ENCODE data around the gene SHMT2. TPM values are rescaled to one million over a fixed set of nuclear protein-coding genes. Genes with fewer than 3 reads are reported as not detected.

The SHMT2 gene
- total RNA-seq, 1 donor from 2014 or later, result 91.3 TPM

DNA sequence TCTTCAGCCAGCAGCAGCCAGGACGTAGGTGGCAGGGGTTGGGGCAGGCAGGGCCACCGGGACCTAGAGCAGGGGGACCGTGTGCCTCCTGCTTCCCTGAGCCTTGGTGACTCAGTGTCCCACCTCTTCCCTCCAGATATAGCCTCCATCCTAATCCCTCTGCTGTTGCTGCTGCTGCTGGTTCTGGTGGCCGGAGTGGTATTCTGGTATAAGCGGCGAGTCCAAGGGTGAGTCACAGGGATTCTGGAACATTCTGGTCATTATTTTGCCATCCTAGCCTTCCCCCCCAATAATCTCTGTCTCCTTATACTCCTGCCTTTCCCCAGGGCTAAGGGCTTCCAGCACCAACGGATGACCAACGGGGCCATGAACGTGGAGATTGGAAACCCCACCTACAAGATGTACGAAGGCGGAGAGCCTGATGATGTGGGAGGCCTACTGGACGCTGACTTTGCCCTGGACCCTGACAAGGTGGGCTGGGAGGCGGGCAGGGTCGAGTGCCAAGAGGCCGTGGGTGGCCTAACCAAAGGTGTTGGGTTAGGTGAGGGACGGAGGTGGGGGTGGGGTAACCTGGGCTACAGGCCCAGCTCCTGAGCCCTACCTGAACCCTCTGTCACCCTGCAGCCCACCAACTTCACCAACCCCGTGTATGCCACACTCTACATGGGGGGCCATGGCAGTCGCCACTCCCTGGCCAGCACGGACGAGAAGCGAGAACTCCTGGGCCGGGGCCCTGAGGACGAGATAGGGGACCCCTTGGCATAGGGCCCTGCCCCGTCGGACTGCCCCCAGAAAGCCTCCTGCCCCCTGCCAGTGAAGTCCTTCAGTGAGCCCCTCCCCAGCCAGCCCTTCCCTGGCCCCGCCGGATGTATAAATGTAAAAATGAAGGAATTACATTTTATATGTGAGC lies 17.5 kb upstream of the SHMT2 start:
- no peaks in the 10 kb centered on the region for H3K9me3 ChIP-seq (ENCODE audit: control insufficient read depth in 3 of 3, low read length in 3 of 3)
- H3K9ac ChIP-seq (ENCODE audit: low read depth in 1 of 3, low read length in 3 of 3), result no peak overlapping the region
- no peak overlapping the region for H3K4me3 ChIP-seq (ENCODE audit: low read length in 3 of 3)
- peaks cover 9 to 21% (median 10%) of the 10 kb centered on the region in 3 donors for H3K36me3 ChIP-seq (ENCODE audit: control insufficient read depth in 3 of 3, insufficient read depth in 3 of 3, low read length in 3 of 3)
- no peak overlapping the region for H3K27ac ChIP-seq (ENCODE audit: low read depth, low read length)
- H3K27me3 ChIP-seq (ENCODE audit: control insufficient read depth in 3 of 3, insufficient read depth in 3 of 3, low read length in 3 of 3), result peaks cover 22 to 30% (median 25%) of the 10 kb centered on the region in 3 donors
- H3K4me1 ChIP-seq (ENCODE audit: control insufficient read depth in 3 of 3, insufficient read depth in 3 of 3, low read length in 3 of 3), result peaks cover 18 to 33% (median 33%) of the 10 kb centered on the region in 3 donors

DNA sequence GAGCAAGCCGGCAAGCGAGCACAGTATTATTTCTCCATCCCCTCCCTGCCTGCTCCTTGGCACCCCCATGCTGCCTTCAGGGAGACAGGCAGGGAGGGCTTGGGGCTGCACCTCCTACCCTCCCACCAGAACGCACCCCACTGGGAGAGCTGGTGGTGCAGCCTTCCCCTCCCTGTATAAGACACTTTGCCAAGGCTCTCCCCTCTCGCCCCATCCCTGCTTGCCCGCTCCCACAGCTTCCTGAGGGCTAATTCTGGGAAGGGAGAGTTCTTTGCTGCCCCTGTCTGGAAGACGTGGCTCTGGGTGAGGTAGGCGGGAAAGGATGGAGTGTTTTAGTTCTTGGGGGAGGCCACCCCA lies 16.8 kb upstream of the SHMT2 start:
- no peak overlapping the region for H3K4me3 ChIP-seq (ENCODE audit: low read length in 3 of 3)
- peaks cover 9 to 18% (median 10%) of the 10 kb centered on the region in 3 donors for H3K36me3 ChIP-seq (ENCODE audit: control insufficient read depth in 3 of 3, insufficient read depth in 3 of 3, low read length in 3 of 3)
- H3K27me3 ChIP-seq (ENCODE audit: control insufficient read depth in 3 of 3, insufficient read depth in 3 of 3, low read length in 3 of 3), result peaks cover 28 to 36% (median 31%) of the 10 kb centered on the region in 3 donors
- no peaks in the 10 kb centered on the region for H3K9me3 ChIP-seq (ENCODE audit: control insufficient read depth in 3 of 3, low read length in 3 of 3)
- H3K27ac ChIP-seq (ENCODE audit: low read depth, low read length), result no peak overlapping the region
- H3K9ac ChIP-seq (ENCODE audit: low read depth in 1 of 3, low read length in 3 of 3), result peak overlapping the region in 1 of 3 donors; percentile 25
- H3K4me1 ChIP-seq (ENCODE audit: control insufficient read depth in 3 of 3, insufficient read depth in 3 of 3, low read length in 3 of 3), result peaks cover 24 to 40% (median 40%) of the 10 kb centered on the region in 3 donors

DNA sequence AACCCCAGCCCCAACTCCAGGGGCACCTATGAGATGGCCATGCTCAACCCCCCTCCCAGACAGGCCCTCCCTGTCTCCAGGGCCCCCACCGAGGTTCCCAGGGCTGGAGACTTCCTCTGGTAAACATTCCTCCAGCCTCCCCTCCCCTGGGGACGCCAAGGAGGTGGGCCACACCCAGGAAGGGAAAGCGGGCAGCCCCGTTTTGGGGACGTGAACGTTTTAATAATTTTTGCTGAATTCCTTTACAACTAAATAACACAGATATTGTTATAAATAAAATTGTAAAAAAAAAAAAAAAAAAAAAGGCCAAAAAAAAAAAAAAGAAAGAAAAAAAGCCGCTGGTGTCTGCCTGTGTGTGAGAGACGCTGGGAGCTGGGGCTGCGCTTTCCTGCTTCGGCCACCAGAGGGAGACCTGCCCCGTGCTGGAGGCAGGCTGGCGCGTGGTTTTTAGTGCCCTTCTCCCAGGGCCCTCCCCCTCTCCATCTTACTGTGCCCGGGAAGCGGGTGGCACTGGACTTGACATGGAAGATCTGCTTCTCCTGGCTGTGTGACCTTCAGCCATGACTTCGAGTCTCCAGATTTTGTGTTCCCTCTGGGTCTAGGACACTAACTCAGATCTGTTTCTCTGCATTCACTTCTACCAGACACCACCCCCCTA lies 16.3 kb upstream of the SHMT2 start:
- no peak overlapping the region for H3K4me3 ChIP-seq (ENCODE audit: low read length in 3 of 3)

DNA sequence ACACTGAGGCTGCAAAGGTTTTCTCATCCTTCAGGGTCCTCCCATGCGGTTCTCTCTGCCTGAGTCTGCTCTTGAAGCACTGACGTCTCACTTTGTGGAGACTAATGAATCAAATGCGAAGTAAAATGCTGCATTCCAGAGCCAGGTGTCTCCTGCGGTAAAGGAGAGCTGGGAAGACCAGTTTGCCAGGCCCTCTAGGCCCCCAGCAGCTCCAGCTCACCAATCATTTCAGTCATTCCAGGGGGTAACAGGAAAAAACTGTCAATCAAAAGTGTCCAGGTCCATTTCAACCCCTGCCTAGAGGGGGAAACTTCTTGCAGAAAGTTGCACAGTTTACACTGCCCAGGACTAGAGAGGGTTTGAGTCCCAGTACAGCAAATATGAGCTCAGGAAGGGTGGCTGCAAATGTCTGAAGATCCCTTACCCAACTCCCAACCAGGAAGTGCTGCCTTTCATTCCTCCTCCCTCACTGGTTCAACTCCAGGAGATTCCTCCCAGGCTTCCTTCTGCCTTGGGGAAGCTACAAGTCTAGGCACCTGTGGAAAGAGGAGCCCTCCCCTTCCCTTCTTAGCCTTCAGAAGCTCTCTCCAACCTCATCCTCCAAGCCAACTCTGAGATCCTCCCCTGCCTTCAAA lies 15.6 kb upstream of the SHMT2 start:
- Histone ChIP-seq H3K9ac (ENCODE audit: low read depth in 1 of 3, low read length in 3 of 3) (peak overlapping the region in 1 of 3 donors; percentile 9), H3K27ac (ENCODE audit: low read depth, low read length) (no peak overlapping the region), H3K9me3 (ENCODE audit: control insufficient read depth in 3 of 3, low read length in 3 of 3) (no peaks in the 10 kb centered on the region), H3K36me3 (ENCODE audit: control insufficient read depth in 3 of 3, insufficient read depth in 3 of 3, low read length in 3 of 3) (peaks cover 9 to 14% (median 10%) of the 10 kb centered on the region in 3 donors), H3K4me1 (ENCODE audit: control insufficient read depth in 3 of 3, insufficient read depth in 3 of 3, low read length in 3 of 3) (peaks cover 24 to 42% (median 41%) of the 10 kb centered on the region in 3 donors), H3K27me3 (ENCODE audit: control insufficient read depth in 3 of 3, insufficient read depth in 3 of 3, low read length in 3 of 3) (peaks cover 36 to 48% (median 43%) of the 10 kb centered on the region in 3 donors), H3K4me3 (ENCODE audit: low read length in 3 of 3) (no peak overlapping the region)

More for the DNA sequence above, 16.3 kb upstream of the SHMT2 start:
- peaks cover 9 to 14% (median 10%) of the 10 kb centered on the region in 3 donors for H3K36me3 ChIP-seq (ENCODE audit: control insufficient read depth in 3 of 3, insufficient read depth in 3 of 3, low read length in 3 of 3)
- peaks cover 24 to 43% (median 42%) of the 10 kb centered on the region in 3 donors for H3K4me1 ChIP-seq (ENCODE audit: control insufficient read depth in 3 of 3, insufficient read depth in 3 of 3, low read length in 3 of 3)
- H3K27ac ChIP-seq (ENCODE audit: low read depth, low read length), result no peak overlapping the region
- peak overlapping the region in 1 of 3 donors; percentile 25 for H3K9ac ChIP-seq (ENCODE audit: low read depth in 1 of 3, low read length in 3 of 3)
- no peaks in the 10 kb centered on the region for H3K9me3 ChIP-seq (ENCODE audit: control insufficient read depth in 3 of 3, low read length in 3 of 3)
- H3K27me3 ChIP-seq (ENCODE audit: control insufficient read depth in 3 of 3, insufficient read depth in 3 of 3, low read length in 3 of 3), result peaks cover 31 to 41% (median 36%) of the 10 kb centered on the region in 3 donors

DNA sequence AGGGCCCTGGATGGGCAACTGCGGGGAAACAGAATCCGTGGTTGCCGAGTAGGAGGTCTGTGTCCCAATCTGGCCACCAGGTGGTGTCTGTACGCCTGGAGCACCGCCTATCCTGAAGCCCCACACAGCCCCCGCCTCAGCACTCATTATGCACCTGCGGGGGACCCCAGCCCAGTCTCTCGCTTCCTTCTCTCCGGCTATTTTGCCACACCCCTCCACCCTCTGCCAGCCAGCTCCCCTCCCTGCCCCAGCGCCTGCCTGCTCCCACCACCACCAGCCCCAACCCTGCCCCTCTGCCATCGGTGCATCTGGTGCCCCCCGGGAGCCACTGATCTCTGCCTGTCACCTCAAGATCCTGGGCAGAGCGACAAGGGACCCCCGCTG lies 15.1 kb upstream of the SHMT2 start:
- Histone ChIP-seq H3K4me3 (ENCODE audit: low read length in 3 of 3) (no peak overlapping the region), H3K9me3 (ENCODE audit: control insufficient read depth in 3 of 3, low read length in 3 of 3) (no peaks in the 10 kb centered on the region), H3K27me3 (ENCODE audit: control insufficient read depth in 3 of 3, insufficient read depth in 3 of 3, low read length in 3 of 3) (peaks cover 40 to 53% (median 48%) of the 10 kb centered on the region in 3 donors), H3K4me1 (ENCODE audit: control insufficient read depth in 3 of 3, insufficient read depth in 3 of 3, low read length in 3 of 3) (peaks cover 24 to 42% (median 41%) of the 10 kb centered on the region in 3 donors), H3K36me3 (ENCODE audit: control insufficient read depth in 3 of 3, insufficient read depth in 3 of 3, low read length in 3 of 3) (peaks cover 5 to 12% (median 6%) of the 10 kb centered on the region in 3 donors), H3K27ac (ENCODE audit: low read depth, low read length) (no peak overlapping the region), H3K9ac (ENCODE audit: low read depth in 1 of 3, low read length in 3 of 3) (peak overlapping the region in 1 of 3 donors; percentile 9)

DNA sequence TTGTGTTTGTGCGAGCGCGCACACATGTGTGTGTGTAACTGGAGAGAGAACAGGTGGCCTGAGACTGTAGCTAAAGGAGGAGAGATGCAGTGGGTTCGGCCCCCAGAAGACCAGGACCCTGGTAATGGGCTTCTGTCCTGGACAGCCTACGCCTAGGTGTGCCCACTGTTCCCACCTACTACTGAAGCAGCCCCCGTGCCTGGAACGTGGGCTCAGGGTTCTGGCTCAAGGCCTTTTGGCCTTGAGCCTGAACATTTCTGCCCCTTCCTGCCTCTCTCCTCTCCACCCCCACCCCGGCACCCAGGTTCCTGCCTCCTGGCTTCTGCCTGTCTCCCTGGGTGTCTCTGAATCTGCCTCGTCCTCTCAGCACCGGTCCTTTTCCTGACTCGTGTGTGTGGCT lies 14.4 kb upstream of the SHMT2 start:
- H3K36me3 ChIP-seq (ENCODE audit: control insufficient read depth in 3 of 3, insufficient read depth in 3 of 3, low read length in 3 of 3), result peaks cover 2 to 5% (median 3%) of the 10 kb centered on the region in 3 donors
- H3K27me3 ChIP-seq (ENCODE audit: control insufficient read depth in 3 of 3, insufficient read depth in 3 of 3, low read length in 3 of 3), result peaks cover 46 to 59% (median 54%) of the 10 kb centered on the region in 3 donors
- no peak overlapping the region for H3K4me3 ChIP-seq (ENCODE audit: low read length in 3 of 3)
- no peak overlapping the region for H3K9ac ChIP-seq (ENCODE audit: low read depth in 1 of 3, low read length in 3 of 3)
- no peak overlapping the region for H3K27ac ChIP-seq (ENCODE audit: low read depth, low read length)
- no peaks in the 10 kb centered on the region for H3K9me3 ChIP-seq (ENCODE audit: control insufficient read depth in 3 of 3, low read length in 3 of 3)
- H3K4me1 ChIP-seq (ENCODE audit: control insufficient read depth in 3 of 3, insufficient read depth in 3 of 3, low read length in 3 of 3), result peaks cover 24 to 42% (median 41%) of the 10 kb centered on the region in 3 donors

DNA sequence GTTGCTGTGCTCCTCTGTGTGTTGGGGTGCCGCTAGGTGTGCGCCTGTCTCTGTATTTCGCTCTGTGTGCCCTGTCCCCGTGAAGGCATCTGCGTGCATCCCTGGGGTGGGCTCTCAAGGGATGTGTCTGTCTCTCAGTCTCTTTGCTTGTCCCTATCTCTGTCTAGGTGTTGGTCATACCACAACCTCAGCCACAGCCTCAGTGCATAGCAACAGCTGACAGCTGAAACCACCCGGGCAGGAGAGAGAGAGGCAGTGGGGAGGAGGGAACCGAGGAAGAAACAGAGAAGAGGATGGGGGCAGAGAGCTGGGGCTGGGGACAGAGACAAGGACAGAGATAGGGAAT lies 13.9 kb upstream of the SHMT2 start:
- no peak overlapping the region for H3K27ac ChIP-seq (ENCODE audit: low read depth, low read length)
- peaks cover 48 to 62% (median 56%) of the 10 kb centered on the region in 3 donors for H3K27me3 ChIP-seq (ENCODE audit: control insufficient read depth in 3 of 3, insufficient read depth in 3 of 3, low read length in 3 of 3)
- peaks cover 0 to 3% (median 3%) of the 10 kb centered on the region in 3 donors for H3K36me3 ChIP-seq (ENCODE audit: control insufficient read depth in 3 of 3, insufficient read depth in 3 of 3, low read length in 3 of 3)
- no peak overlapping the region for H3K9ac ChIP-seq (ENCODE audit: low read depth in 1 of 3, low read length in 3 of 3)
- no peaks in the 10 kb centered on the region for H3K9me3 ChIP-seq (ENCODE audit: control insufficient read depth in 3 of 3, low read length in 3 of 3)
- H3K4me1 ChIP-seq (ENCODE audit: control insufficient read depth in 3 of 3, insufficient read depth in 3 of 3, low read length in 3 of 3), result peaks cover 24 to 42% (median 41%) of the 10 kb centered on the region in 3 donors
- no peak overlapping the region for H3K4me3 ChIP-seq (ENCODE audit: low read length in 3 of 3)

DNA sequence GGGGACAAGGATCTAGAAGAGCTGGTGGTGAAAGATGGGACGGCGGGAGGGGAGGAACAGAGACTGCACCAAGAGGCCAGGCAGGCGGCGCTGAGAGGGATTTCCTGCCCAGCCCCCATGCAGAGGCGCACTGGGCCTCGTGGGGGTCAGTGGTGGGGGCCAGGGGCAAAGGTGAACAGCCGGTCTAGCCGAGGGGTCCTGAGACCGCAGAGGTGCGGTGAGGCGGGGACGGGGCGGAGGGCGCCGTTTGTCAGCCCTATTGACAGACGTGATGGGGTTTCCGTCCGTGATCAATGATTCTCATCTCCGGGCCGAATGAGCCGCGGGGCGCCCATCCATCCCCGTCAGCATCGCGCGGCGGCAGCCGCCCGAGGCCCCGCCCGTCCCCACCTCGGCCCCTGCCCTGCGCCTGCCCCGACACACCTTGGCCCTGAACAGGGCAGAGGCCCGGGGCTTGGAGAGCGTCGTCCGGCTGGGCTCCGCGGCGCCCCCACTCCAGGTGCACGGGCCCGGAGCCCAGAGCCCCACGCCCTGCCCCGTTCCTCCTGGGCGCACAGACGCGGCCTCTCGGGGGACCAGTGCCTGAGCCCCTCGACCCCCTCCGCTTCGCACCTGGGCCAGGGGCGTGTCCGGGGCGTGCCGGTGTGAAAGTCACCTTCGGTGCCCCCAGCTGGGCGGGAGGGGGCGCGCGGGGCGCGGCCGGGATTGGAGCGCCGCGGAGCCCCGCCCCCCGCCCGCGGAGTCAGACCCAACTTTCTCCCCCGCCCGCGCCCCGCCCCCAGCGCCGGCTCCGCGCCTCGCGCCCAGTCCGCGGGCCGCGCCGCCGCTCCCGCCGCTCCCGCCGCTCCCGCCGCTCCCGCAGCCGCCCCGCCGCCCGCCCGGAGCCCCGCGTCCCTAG lies 13.2 kb upstream of the SHMT2 start, which contains the start of gene NXPH4:
Gene NXPH4 (plus strand): TSS at position 781 of the 898 bp plus-strand sequence. CDS start 176 bp downstream, outside the sequence.
- Histone ChIP-seq H3K27me3 (ENCODE audit: control insufficient read depth in 3 of 3, insufficient read depth in 3 of 3, low read length in 3 of 3) (peaks cover 55 to 68% (median 63%) of the 10 kb centered on the region in 3 donors), H3K9me3 (ENCODE audit: control insufficient read depth in 3 of 3, low read length in 3 of 3) (no peaks in the 10 kb centered on the region), H3K4me1 (ENCODE audit: control insufficient read depth in 3 of 3, insufficient read depth in 3 of 3, low read length in 3 of 3) (peaks cover 24 to 42% (median 41%) of the 10 kb centered on the region in 3 donors), H3K4me3 (ENCODE audit: low read length in 3 of 3) (peak within 1 kb of the TSS in 2 of 3 donors; percentile 57 to 65), H3K9ac (ENCODE audit: low read depth in 1 of 3, low read length in 3 of 3) (peak within 1 kb of the TSS in 1 of 3 donors; percentile 50), H3K27ac (ENCODE audit: low read depth, low read length) (no peak within 1 kb of the TSS), H3K36me3 (ENCODE audit: control insufficient read depth in 3 of 3, insufficient read depth in 3 of 3, low read length in 3 of 3) (peaks cover 0 to 3% (median 0%) of the 10 kb centered on the region in 3 donors)
